BLaER1 treated with 17β-estradiol and CSF1 and Interleukin-3, amounts not matched to agents 10 nM and 100 nM (cell line): ENCODE measurements around the gene RSKR.
A peak's percentile ranks its signal among the peaks of the same experiment; 100 is the strongest.

Experiments used
- H3K27ac ChIP-seq, 11 experiments: shearing (Covaris generic); formaldehyde crosslinking; 2 replicates each; pipeline ENCODE4 v1.8.1; 2022
- H3K27me3 ChIP-seq, 11 experiments: shearing (Covaris generic); formaldehyde crosslinking; 2 replicates each; pipeline ENCODE4 v1.8.1; 2022
- H3K36me3 ChIP-seq, 11 experiments: shearing (Covaris generic); formaldehyde crosslinking; 2 replicates each; pipeline ENCODE4 v1.8.1; 2022
- H3K4me1 ChIP-seq, 10 experiments: shearing (Covaris generic); formaldehyde crosslinking; 2 replicates each; pipeline ENCODE4 v1.8.1; 2022
- H3K4me2 ChIP-seq, 11 experiments: shearing (Covaris generic); formaldehyde crosslinking; 2 replicates each; pipeline ENCODE4 v1.8.1; 2022
- H3K4me3 ChIP-seq, 10 experiments: shearing (Covaris generic); formaldehyde crosslinking; 2 replicates each; pipeline ENCODE4 v1.8.1; 2022
- H3K9ac ChIP-seq, 11 experiments: shearing (Covaris generic); formaldehyde crosslinking; 2 replicates each; pipeline ENCODE4 v1.8.1; 2022
- H3K9me3 ChIP-seq, 11 experiments: shearing (Covaris generic); formaldehyde crosslinking; replicated peaks in 1 of 11; 2 replicates each; pipeline ENCODE4 v1.8.1; 2022
- H4K20me1 ChIP-seq, 11 experiments: shearing (Covaris generic); formaldehyde crosslinking; 2 replicates each; pipeline ENCODE4 v1.8.1; 2022
- Cebpa-rat ChIP-seq, 11 experiments: shearing (Covaris generic); IDR thresholded peaks; 2 replicates each; pipeline ENCODE4 v1.8.1; 2022

RSKR gene

GRCh38 chr17:28655160-28655559 lies 41.2 kb upstream of the RSKR start:
- H3K4me3 ChIP-seq = no peak overlapping the region
- no peak for TF ChIP-seq Cebpa-rat (IDR thresholded peaks at IDR 0.05)
- peaks cover 6 to 16% (median 15%) of the 10 kb centered on the region in 11 experiments; a peak in 20 of 22 replicates for H3K9me3 ChIP-seq
- no peaks in the 10 kb centered on the region for H3K27me3 ChIP-seq
- peaks cover 88 to 100% (median 96%) of the 10 kb centered on the region in 11 experiments for H3K36me3 ChIP-seq
- H4K20me1 ChIP-seq = peaks cover 9 to 85% (median 66%) of the 10 kb centered on the region in 11 experiments; a peak in 18 of 22 replicates
- H3K9ac ChIP-seq = no peak overlapping the region
- H3K4me2 ChIP-seq = no peak overlapping the region
- peaks cover 0 to 3% (median 1%) of the 10 kb centered on the region in 10 experiments; a peak in 12 of 20 replicates for H3K4me1 ChIP-seq
- H3K27ac ChIP-seq = no peak overlapping the region

- H4K20me1 ChIP-seq = peaks cover 2 to 38% (median 21%) of the 10 kb centered on the region in 11 experiments; a peak in 20 of 22 replicates
- peak overlapping the region in 1 of 11 experiments; percentile 35; a peak in 1 of 22 replicates for H3K9ac ChIP-seq
- peaks cover 15 to 25% (median 22%) of the 10 kb centered on the region in 10 experiments for H3K4me1 ChIP-seq
- H3K4me3 ChIP-seq = no peak overlapping the region
- no peaks in the 10 kb centered on the region for H3K27me3 ChIP-seq
- H3K36me3 ChIP-seq = peaks cover 47 to 63% (median 57%) of the 10 kb centered on the region in 11 experiments
- no peaks in the 10 kb centered on the region for H3K9me3 ChIP-seq
- H3K4me2 ChIP-seq = no peak overlapping the region
- TF ChIP-seq Cebpa-rat (IDR thresholded peaks at IDR 0.05) = no peak
- H3K27ac ChIP-seq = peak overlapping the region in 1 of 11 experiments; percentile 3; a peak in 1 of 22 replicates
These were observed 34.7 kb upstream of the RSKR start for GRCh38 chr17:28648698-28649097.

- no peaks in the 10 kb centered on the region for H3K27me3 ChIP-seq
- H3K4me1 ChIP-seq = peaks cover 27 to 44% (median 34%) of the 10 kb centered on the region in 10 experiments
- H3K9me3 ChIP-seq = no peaks in the 10 kb centered on the region
- no peak for TF ChIP-seq Cebpa-rat (IDR thresholded peaks at IDR 0.05)
- H3K27ac ChIP-seq = peak overlapping the region; percentile 77 to 92 (median 88)
- H3K9ac ChIP-seq = peak overlapping the region; percentile 74 to 90 (median 87)
- H3K4me2 ChIP-seq = peak overlapping the region; percentile 74 to 96 (median 81)
- H3K4me3 ChIP-seq = peak overlapping the region; percentile 21 to 97 (median 88); a peak in 10 of 20 replicates
- peaks cover 47 to 63% (median 57%) of the 10 kb centered on the region in 11 experiments for H3K36me3 ChIP-seq
- H4K20me1 ChIP-seq = peaks cover 21 to 43% (median 29%) of the 10 kb centered on the region in 11 experiments; a peak in 20 of 22 replicates
These were observed 32.2 kb upstream of the RSKR start for GRCh38 chr17:28646039-28646754.

DNA sequence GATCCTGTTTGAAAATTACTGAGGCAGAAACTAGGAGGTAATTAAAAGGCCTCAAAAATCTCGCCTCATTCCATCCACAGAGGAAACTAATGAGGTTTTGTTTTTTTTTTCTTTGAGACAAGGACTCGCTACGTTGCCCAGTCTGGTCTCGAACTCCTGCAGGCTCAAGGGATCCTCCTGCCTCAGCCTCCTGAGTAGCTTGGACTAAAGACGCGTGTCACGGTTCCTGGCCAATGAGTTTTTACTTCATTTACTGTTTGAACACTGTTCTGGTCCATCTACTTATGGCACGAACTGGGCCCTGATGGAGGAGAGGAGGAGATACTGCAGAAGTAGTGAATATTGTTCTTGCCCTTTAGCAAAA lies 31.6 kb upstream of the RSKR start:
- H3K36me3 ChIP-seq = peaks cover 48 to 63% (median 57%) of the 10 kb centered on the region in 11 experiments
- H3K27ac ChIP-seq = peak overlapping the region; percentile 77 to 92 (median 87)
- H3K27me3 ChIP-seq = no peaks in the 10 kb centered on the region
- H3K9me3 ChIP-seq = no peaks in the 10 kb centered on the region
- H3K4me3 ChIP-seq = peak overlapping the region; percentile 63 to 97 (median 90)
- no peak for TF ChIP-seq Cebpa-rat (IDR thresholded peaks at IDR 0.05)
- peaks cover 27 to 44% (median 34%) of the 10 kb centered on the region in 10 experiments for H3K4me1 ChIP-seq
- H4K20me1 ChIP-seq = peaks cover 28 to 49% (median 36%) of the 10 kb centered on the region in 11 experiments; a peak in 20 of 22 replicates
- H3K4me2 ChIP-seq = peak overlapping the region; percentile 74 to 96 (median 81)
- H3K9ac ChIP-seq = peak overlapping the region; percentile 74 to 90 (median 87)

DNA sequence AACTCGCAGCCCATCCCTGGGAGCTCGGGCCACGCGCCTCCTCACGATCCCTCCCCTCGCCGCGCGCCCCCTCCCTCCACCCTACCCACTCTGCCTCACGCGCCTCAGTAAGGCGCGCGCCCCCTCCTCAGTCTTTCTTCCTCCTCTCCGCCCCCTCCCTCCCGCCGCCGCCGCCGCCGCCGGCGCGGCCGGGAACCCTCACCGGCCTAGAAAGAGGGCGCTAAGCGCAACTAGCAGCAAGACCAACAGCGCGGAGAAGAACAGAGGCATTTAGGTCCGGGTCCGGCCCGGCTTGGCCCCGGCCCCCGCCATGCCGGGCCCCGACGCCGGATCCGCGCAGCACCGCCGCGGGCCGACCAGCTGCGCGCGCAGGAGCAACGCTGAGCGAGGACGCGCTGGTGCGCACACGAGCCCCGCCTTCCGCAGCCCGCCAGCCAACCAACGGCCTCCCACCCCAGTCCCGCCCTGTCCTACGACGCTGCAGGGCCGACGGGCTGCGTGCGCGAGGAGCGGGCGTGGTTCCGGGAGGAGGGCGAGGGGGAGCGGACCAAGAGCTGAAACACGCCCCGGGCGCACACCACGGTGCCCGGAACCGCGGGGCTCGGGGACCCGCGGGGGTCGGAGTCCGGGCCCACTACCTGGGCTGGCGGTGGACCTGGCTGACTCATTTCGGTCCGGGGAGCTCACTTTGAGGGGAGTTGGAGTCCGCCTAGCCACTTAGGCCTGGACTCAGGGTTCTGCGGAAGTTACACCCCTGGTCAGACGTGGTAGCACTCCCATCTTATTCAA lies 31.0 kb upstream of the RSKR start, which contains the start of gene BLTP2:
BLTP2 (minus strand) TSS at position 372 of the 789 bp plus-strand sequence; CDS start at position 270, 102 bp downstream.
- H3K27ac ChIP-seq = peak within 1 kb of the TSS; percentile 77 to 92 (median 87)
- H3K4me2 ChIP-seq = peak within 1 kb of the TSS; percentile 74 to 96 (median 92)
- peaks cover 32 to 55% (median 40%) of the 10 kb centered on the region in 11 experiments; a peak in 20 of 22 replicates for H4K20me1 ChIP-seq
- H3K4me3 ChIP-seq = peak within 1 kb of the TSS; percentile 63 to 97 (median 90)
- no peak for TF ChIP-seq Cebpa-rat (IDR thresholded peaks at IDR 0.05)
- H3K4me1 ChIP-seq = peaks cover 27 to 44% (median 34%) of the 10 kb centered on the region in 10 experiments
- peaks cover 54 to 63% (median 57%) of the 10 kb centered on the region in 11 experiments for H3K36me3 ChIP-seq
- no peaks in the 10 kb centered on the region for H3K9me3 ChIP-seq
- H3K9ac ChIP-seq = peak within 1 kb of the TSS; percentile 74 to 90 (median 87)
- no peaks in the 10 kb centered on the region for H3K27me3 ChIP-seq

GRCh38 chr17:28643983-28644786 lies 30.2 kb upstream of the RSKR start:
- H3K36me3 ChIP-seq = peaks cover 60 to 64% (median 63%) of the 10 kb centered on the region in 11 experiments
- TF ChIP-seq Cebpa-rat (IDR thresholded peaks at IDR 0.05) = no peak
- peak overlapping the region; percentile 63 to 97 (median 90) for H3K4me3 ChIP-seq
- peaks cover 39 to 63% (median 47%) of the 10 kb centered on the region in 11 experiments; a peak in 20 of 22 replicates for H4K20me1 ChIP-seq
- H3K4me1 ChIP-seq = peaks cover 27 to 44% (median 34%) of the 10 kb centered on the region in 10 experiments
- no peaks in the 10 kb centered on the region for H3K9me3 ChIP-seq
- H3K27me3 ChIP-seq = no peaks in the 10 kb centered on the region
- H3K9ac ChIP-seq = peak overlapping the region; percentile 74 to 90 (median 87)
- H3K27ac ChIP-seq = peak overlapping the region; percentile 44 to 92 (median 87); a peak in 21 of 22 replicates
- peak overlapping the region; percentile 74 to 96 (median 92) for H3K4me2 ChIP-seq

- Histone ChIP-seq H3K4me3 (no peak overlapping the region), H3K36me3 (peaks cover 69 to 73% (median 72%) of the 10 kb centered on the region in 11 experiments), H3K4me1 (peaks cover 23 to 35% (median 27%) of the 10 kb centered on the region in 10 experiments), H3K4me2 (no peak overlapping the region), H4K20me1 (peaks cover 58 to 80% (median 73%) of the 10 kb centered on the region in 11 experiments; a peak in 21 of 22 replicates), H3K27ac (no peak overlapping the region; a peak in 1 of 22 replicates), H3K9me3 (no peaks in the 10 kb centered on the region), H3K9ac (peak overlapping the region in 2 of 11 experiments; percentile 12 to 19; a peak in 1 of 22 replicates), H3K27me3 (no peaks in the 10 kb centered on the region)
- no peak for TF ChIP-seq Cebpa-rat (IDR thresholded peaks at IDR 0.05)
These were observed 27.6 kb upstream of the RSKR start for GRCh38 chr17:28641579-28641978.

DNA sequence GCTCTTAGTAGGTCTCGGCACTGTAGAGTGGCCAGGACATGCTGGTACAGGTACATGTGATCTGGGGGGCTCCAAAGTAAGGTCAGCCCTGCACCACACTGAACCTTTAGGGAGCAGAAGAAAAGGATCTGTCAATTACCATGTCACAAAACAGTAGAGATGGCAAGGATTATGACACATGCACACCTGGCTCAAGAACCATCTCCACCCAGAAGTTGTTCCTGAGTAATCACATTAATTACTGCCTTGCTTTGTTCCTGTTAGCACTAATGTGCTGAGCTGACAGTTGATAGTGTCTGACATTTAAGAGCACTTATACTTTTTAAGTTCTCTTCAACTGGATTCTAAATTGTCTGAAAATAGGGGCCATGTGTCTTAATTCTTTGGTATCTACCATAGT lies 21.5 kb upstream of the RSKR start:
- Histone ChIP-seq H3K27ac (no peak overlapping the region), H3K36me3 (peaks cover 100% of the 10 kb centered on the region in 11 experiments)

More for the DNA sequence above, 21.5 kb upstream of the RSKR start:
- Histone ChIP-seq H3K27me3 (no peaks in the 10 kb centered on the region), H3K9me3 (no peaks in the 10 kb centered on the region), H4K20me1 (peaks cover 79 to 100% (median 100%) of the 10 kb centered on the region in 11 experiments), H3K4me1 (peaks cover 0 to 13% (median 0%) of the 10 kb centered on the region in 10 experiments; a peak in 3 of 20 replicates), H3K4me3 (no peak overlapping the region), H3K9ac (peak overlapping the region in 1 of 11 experiments; percentile 19; a peak in 1 of 22 replicates), H3K4me2 (no peak overlapping the region)
- TF ChIP-seq Cebpa-rat (IDR thresholded peaks at IDR 0.05) = no peak
